ENCODE results near the gene SYNGAP1. TPM values are rescaled to one million over a fixed set of nuclear protein-coding genes. Genes with fewer than 3 reads are reported as not detected.

The SYNGAP1 gene
- total and polyA plus RNA-seq, 9 of the 15 experiments (the other 6 are each of a cell fraction or from before 2014, with no cell fraction given), result 0.01 to 22.8 (median 3.2) TPM

DNA sequence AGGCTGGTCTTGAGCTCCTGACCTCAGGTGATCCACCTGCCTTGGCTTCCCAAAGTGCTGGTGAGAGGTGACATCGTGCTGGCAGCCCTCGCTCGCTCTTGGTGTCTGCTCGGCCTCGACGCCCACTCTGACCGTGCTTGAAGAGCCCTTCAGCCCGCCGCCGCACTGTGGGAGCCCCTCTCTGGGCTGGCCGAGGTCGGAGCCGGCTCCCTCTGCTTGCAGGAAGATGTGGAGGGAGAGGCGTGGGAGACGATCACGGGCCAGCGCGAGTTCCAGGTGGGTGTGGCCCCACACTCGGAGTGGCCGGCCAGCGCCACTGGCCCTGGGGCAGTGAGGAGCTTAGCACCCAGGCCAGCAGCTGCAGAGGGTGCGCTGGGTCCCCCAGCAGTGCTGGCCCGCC is 82.6 kb downstream of the SYNGAP1 start:
- intact Hi-C loops (cut with micrococcal nuclease), result no loop called here
- TF ChIP-seq KDM4B (IDR thresholded peaks at IDR 0.05; ENCODE audit: borderline replicate concordance in 2 of 2, low read depth in 1 of 2) (no peak), NEUROD1 (IDR thresholded peaks at IDR 0.05; ENCODE audit: borderline replicate concordance, low read depth, low read length, partially characterized antibody) (no peak), ARID1B (IDR thresholded peaks at IDR 0.05) (no peak), PTRF (tag; IDR thresholded peaks at IDR 0.05) (no peak), OTX1 (CRISPR knock-in tag; IDR thresholded peaks at IDR 0.05) (no peak), ZNF699 (CRISPR knock-in tag; IDR thresholded peaks at IDR 0.05; ENCODE audit: insufficient replicate concordance) (no peak), MCM2 (IDR thresholded peaks at IDR 0.05; ENCODE audit: low read depth) (no peak), HLTF (IDR thresholded peaks at IDR 0.05) (peak; percentile 33; the same call in 1 of the 2 replicates), TCFL5 (CRISPR knock-in tag; conservative IDR thresholded peaks at IDR 0.05) (no peak), ZNF77 (CRISPR knock-in tag; IDR thresholded peaks at IDR 0.05) (no peak), EP300 (IDR thresholded peaks at IDR 0.05; ENCODE audit: low read length) (no peak), ZNF778 (CRISPR knock-in tag; IDR thresholded peaks at IDR 0.05) (no peak)
- TF ChIP-seq, protein P1, sequence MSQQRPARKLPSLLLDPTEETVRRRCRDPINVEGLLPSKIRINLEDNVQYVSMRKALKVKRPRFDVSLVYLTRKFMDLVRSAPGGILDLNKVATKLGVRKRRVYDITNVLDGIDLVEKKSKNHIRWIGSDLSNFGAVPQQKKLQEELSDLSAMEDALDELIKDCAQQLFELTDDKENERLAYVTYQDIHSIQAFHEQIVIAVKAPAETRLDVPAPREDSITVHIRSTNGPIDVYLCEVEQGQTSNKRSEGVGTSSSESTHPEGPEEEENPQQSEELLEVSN (IDR thresholded peaks at IDR 0.05; ENCODE audit: borderline replicate concordance in 1 of 2, extremely low read depth in 1 of 2, insufficient read depth in 1 of 2, insufficient read length in 1 of 2, low read depth in 1 of 2, low read length in 1 of 2, poor library complexity in 1 of 2, severe bottlenecking in 1 of 2), result peak in 1 of 2 experiments; percentile 12
- TF ChIP-seq, protein P2, sequence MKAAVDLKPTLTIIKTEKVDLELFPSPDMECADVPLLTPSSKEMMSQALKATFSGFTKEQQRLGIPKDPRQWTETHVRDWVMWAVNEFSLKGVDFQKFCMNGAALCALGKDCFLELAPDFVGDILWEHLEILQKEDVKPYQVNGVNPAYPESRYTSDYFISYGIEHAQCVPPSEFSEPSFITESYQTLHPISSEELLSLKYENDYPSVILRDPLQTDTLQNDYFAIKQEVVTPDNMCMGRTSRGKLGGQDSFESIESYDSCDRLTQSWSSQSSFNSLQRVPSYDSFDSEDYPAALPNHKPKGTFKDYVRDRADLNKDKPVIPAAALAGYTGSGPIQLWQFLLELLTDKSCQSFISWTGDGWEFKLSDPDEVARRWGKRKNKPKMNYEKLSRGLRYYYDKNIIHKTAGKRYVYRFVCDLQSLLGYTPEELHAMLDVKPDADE (conservative IDR thresholded peaks at IDR 0.05; ENCODE audit: control insufficient read depth, low read depth, low read length), result no peak
- TF ChIP-seq, protein P3, sequence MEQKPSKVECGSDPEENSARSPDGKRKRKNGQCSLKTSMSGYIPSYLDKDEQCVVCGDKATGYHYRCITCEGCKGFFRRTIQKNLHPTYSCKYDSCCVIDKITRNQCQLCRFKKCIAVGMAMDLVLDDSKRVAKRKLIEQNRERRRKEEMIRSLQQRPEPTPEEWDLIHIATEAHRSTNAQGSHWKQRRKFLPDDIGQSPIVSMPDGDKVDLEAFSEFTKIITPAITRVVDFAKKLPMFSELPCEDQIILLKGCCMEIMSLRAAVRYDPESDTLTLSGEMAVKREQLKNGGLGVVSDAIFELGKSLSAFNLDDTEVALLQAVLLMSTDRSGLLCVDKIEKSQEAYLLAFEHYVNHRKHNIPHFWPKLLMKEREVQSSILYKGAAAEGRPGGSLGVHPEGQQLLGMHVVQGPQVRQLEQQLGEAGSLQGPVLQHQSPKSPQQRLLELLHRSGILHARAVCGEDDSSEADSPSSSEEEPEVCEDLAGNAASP (IDR thresholded peaks at IDR 0.05), result no peak
- TF ChIP-seq, protein P4, sequence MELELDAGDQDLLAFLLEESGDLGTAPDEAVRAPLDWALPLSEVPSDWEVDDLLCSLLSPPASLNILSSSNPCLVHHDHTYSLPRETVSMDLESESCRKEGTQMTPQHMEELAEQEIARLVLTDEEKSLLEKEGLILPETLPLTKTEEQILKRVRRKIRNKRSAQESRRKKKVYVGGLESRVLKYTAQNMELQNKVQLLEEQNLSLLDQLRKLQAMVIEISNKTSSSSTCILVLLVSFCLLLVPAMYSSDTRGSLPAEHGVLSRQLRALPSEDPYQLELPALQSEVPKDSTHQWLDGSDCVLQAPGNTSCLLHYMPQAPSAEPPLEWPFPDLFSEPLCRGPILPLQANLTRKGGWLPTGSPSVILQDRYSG (tag; conservative IDR thresholded peaks at IDR 0.05; ENCODE audit: low read depth), result no peak
- no peak overlapping the region for H3K4me2 ChIP-seq (ENCODE audit: insufficient read depth, low read length)
- H4K20me1 ChIP-seq (replicated peaks; ENCODE audit: control insufficient read depth, insufficient read depth, low read length), result no peaks in the 10 kb centered on the region
- DNase-seq (ENCODE audit: extremely low read depth in 1 of 4, low spot score in 3 of 4) (no peak), FAIRE-seq (no peak), ATAC-seq (no peak)
- H3K36me3 ChIP-seq (ENCODE audit: control insufficient read depth, insufficient read depth, low read length), result no peaks in the 10 kb centered on the region
- in situ Hi-C loops (cut with MboI), result no loop called here
- H3K4me3 ChIP-seq, result no peak overlapping the region
- no peak overlapping the region for H2AFZ ChIP-seq (ENCODE audit: low read depth, low read length)
- no peaks in the 10 kb centered on the region for H3K27me3 ChIP-seq (ENCODE audit: control insufficient read depth in 2 of 2, insufficient read depth in 2 of 2, low read length in 2 of 2)
- peaks cover 5 to 10% of the 10 kb centered on the region in 2 experiments; a peak in 4 of 5 replicates for H3K4me1 ChIP-seq (replicated peaks in 1 of 2; ENCODE audit: control insufficient read depth in 2 of 2, insufficient read depth in 2 of 2, low read length in 2 of 2)
- WGBS (ENCODE audit: insufficient coverage, low coverage, missing lambda C conversion rate), result 21% methylated on average over 22 of the region's 23 CpGs
- BruUV-seq (replicated peaks), result no TSS peak
- CTCF ChIA-PET (ENCODE audit: low intra/inter-chr PET ratio), result no interaction called here
- no peak overlapping the region for H3K27ac ChIP-seq (ENCODE audit: extremely low read depth, low read depth, low read length)
- peaks cover 4% of the 10 kb centered on the region; the same call in 1 of the 2 replicates for H3K9me3 ChIP-seq (replicated peaks; ENCODE audit: control insufficient read depth, insufficient read depth, low read depth, low read length)
- POLR2A ChIA-PET, result interaction anchor here (1.0 to 1.3 kb wide), 3 partner anchors 10 to 92 kb away, joined by 3 to 4 read pairs (median 3); no protein-coding TSS in a partner anchor
- no peaks in the 10 kb centered on the region for H3K9me1 ChIP-seq (ENCODE audit: control insufficient read depth, insufficient read depth, low read length)
- H3K79me2 ChIP-seq (ENCODE audit: control insufficient read depth, insufficient read depth, low read length), result no peaks in the 10 kb centered on the region
- H3K9ac ChIP-seq (ENCODE audit: insufficient read depth in 1 of 2, low read depth in 2 of 2, low read length in 2 of 2), result no peak overlapping the region
